Left kidney (tissue), 8 donors: ENCODE measurements around the gene SSTR3. TPM values are rescaled to one million over a fixed set of nuclear protein-coding genes. Genes with fewer than 3 reads are reported as not detected.
"Not testable (repeated sequence)": the region's sequence is repeated elsewhere in the genome, so short reads cannot be mapped to it uniquely, and the experiment has no call there.

Experiments
- DNase-seq: peaks from one replicate; pipeline ENCODE4 v3.0.0-alpha.2; 2013
- long read RNA-seq, 8 donors: transcript quantifications; one replicate each; lab custom pipeline, GENCODE V29; 2026
- polyA plus RNA-seq: library from polyadenylated mRNA; unstranded; fragments of 120-200 nt; gene quantifications from one replicate; pipeline ENCODE4 v1.2.1, GENCODE V29; 2013; ENCODE audit not compliant: insufficient read length

The SSTR3 gene
- polyA plus RNA-seq, result 0.75 TPM
- long read RNA-seq, donor 1, full-length matches to known transcripts, result 1 of 1 reads
- long read RNA-seq, donor 1, partial matches to known transcripts, result 0 of 1 reads
- long read RNA-seq, donor 1, other reads (novel, unspliced or antisense), result 0 of 1 reads
- long read RNA-seq, donor 2, result 0 reads
- long read RNA-seq, donor 3, full-length matches to known transcripts, result 1 of 1 reads
- long read RNA-seq, donor 3, partial matches to known transcripts, result 0 of 1 reads
- long read RNA-seq, donor 3, other reads (novel, unspliced or antisense), result 0 of 1 reads
- long read RNA-seq, donor 4, result 0 reads
- long read RNA-seq, donor 5, result 0 reads
- long read RNA-seq, donor 6, result 0 reads
- long read RNA-seq, donor 7, result 0 reads
- long read RNA-seq, donor 8, result 0 reads

DNA sequence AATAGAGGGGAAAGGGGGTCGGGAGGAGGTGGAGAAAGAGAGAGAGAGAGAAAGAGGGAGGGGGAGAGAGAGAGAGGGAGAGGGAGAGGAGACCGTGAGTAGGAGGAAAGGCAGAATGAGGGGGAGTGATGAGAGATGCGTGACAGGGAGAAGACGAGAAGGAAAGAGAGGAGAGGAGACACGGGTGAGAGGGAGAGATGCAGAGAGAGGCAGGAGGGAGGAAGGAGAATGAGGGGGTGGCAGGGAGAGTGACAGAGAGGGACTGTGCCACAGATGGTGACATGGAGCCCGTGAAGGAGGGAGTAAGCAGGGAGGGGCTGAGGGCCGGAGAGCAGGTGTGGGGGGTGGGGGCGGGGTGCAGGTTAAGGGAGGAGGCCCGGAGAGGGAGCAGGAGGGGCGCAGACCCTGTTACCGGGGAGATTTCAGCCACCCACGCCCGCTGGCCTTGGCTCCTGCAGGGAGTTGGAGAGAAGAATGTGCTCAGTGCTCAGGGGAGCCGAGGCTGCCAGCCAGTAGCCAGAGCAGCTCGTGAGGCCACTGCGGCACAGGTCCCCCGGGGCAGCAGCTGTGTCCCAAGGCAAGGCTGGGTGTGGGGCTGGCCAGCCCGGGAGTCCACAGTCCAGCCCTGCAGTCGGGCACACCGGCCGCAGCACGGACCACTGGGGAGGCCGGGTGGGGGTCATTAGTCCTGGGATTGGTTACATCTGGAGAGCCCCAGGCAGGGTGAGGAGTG is at the start of gene SSTR3:
SSTR3 (minus strand) TSS at position 304 of the 733 bp plus-strand sequence. CDS start 4,674 bp downstream, outside the sequence.
- DNase-seq, result no peak

DNA sequence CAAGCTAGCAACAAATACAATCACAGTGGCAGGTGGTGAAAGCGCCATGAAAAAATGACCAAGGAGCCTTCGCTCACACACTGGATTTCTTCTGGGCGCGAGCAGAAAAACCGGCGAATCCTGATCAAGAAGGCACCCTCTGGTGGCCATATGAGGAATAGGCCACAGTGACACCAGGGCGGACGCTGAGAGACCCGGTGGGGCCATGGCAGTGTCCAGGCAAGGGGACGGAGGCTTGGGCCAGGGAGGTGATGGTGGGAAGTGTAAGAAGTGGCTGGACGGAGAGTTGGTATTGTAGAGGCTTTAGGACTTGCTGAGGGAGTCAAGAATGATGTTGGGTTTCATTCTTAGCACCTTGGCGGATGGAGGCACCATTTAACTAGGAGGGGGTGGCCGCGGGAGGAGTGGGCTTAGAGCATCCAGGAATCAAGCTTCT is 48.6 kb upstream of the SSTR3 start:
- peak; percentile 55 for DNase-seq

DNA sequence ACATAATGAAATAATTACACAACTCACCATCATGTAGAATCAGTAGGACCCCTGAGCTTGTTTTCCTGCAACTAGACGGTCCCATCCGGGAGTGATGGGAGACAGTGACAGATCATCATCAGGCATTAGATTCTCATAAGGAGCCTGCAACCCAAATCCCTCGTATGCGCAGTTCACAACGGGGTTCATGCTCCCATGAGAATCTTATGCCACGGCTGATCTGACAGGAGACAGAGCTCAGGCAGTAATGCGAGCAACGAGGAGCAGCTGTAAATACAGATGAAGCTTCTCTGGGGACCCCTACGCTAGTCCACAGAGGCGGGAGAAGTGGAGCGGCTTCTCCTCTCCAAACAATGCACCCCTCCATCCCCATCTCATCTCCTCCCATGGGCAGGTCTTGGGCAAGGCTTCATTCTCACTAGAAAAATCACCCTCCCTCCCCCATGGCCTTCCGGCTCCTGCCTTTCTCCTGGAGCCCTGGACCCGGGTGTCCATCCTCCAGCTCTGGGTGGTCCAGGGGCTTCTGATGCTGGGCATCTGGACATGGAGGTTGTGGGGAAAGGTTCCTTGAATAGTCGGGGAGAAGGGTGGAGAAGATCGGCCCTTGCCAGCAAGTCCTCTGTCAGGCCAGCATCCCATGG is 48.0 kb upstream of the SSTR3 start:
- DNase-seq, result no peak

DNA sequence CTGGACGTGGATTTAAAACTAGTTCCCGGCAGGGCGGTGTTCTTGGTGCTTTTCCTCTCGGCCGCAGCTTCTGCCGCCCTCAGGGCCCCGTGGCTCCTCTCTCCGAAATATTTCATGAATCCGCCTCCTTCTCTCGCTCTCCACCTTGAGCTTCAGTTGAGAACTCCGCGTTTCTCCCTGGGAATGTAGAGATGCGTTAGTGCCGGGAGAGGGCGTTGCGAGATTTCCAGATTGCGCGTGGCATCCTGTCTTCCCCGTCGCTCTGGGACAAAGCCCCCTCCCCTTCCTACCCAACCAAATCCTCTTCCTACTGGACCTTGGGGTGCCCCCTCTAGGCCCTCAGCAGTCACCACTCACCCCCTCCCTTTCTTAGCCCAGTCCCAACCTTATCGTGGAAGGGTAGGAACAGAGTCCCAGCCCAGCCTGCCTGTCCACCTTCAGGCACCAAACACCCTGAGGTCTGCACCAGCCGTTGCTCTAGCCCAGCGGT is 47.3 kb upstream of the SSTR3 start:
- peak; percentile 50 for DNase-seq

- no peak for DNase-seq
Observed at GRCh38 chr22:37258753-37259401, 46.6 kb upstream of the SSTR3 start.

DNA sequence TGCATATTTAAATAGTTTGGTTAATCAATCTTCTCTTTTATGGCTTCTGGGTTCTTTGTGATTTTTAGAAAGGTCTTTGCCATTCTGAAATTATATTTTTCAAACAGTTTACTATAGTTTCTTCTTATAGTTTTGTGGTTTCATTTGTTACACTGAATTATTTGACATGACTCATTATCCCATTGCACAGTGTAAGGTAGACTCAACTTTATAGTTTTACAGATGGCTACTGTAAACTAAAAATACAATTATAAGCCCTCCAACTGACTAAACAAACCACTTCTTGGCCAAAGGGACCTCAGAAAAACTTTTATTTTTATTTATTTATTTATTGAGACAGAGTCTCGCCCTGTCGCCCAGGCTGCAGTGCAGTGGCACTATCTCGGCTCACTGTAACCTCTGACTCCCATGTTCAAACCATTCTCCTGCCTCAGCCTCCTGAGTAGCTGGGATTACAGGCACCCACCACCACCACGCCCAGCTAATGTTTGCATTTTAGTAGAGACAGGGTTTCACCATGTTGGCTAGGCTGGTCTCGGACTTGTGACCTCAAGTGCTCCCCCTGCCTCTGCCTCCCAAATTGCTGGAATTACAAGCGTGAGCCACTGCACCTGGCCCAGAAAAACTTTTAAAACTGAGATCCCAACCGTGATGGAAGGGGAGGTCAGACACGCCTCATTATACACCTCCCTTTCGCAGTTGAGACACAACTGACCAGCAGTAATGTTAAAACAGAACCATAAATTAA is 45.9 kb upstream of the SSTR3 start:
- DNase-seq, result no peak

DNA sequence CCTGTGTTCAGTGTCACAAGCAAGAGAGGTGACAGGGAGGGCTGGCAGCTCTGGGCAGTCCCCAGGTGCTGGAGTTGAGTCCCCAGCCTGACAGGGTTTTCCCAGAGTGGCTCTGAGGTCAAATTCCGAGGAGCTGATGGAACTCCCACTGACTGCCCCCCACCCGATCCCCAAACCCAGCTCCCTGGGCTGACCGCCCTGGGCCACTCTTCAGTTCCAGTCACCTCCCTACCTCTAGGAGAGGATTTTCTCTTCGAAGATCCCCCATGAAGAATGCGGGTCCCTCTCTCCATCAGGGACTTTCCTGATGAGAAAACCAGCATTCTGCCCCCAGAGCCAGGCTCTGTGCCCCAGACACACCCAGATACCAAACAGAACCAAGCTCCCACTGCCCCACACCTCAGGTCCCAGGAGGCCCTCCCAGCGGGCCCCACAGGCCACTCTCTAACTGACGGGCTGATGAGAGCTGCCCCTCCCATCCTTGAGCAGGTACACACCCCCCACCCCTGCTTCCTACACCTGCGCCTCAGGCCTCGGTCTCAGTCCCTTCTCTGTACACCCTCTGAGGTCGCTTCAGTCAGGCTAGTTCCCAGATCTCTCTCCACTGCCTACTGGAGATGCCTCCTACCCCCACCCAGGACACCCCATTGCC is 43.9 kb upstream of the SSTR3 start:
- DNase-seq, result no peak

DNA sequence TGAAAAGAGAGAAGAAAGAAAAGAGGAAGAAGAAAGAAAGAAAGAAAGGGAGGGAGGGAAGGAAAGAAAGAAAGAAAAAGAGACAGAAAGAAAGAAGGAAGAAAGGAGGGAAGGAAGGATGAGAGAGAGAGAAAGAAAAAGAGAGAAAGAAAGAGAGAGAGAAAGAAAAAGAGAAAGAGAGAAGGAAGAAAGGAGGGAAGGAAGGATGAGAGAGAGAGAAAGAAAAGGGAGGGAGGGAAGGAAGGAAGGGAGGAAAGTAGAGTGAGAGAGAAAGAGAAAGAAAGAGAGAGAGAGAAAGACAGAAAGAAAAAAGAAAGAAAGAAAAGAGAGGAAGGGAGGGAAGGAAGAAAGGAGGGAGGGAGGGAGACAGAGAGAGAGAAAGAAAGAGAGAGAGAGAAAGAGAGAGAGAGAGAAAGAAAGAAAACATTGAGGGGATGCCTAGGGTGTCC is 43.3 kb upstream of the SSTR3 start:
- no peak for DNase-seq

- no peak for DNase-seq
Observed at GRCh38 chr22:37254867-37255233, 42.6 kb upstream of the SSTR3 start.

DNA sequence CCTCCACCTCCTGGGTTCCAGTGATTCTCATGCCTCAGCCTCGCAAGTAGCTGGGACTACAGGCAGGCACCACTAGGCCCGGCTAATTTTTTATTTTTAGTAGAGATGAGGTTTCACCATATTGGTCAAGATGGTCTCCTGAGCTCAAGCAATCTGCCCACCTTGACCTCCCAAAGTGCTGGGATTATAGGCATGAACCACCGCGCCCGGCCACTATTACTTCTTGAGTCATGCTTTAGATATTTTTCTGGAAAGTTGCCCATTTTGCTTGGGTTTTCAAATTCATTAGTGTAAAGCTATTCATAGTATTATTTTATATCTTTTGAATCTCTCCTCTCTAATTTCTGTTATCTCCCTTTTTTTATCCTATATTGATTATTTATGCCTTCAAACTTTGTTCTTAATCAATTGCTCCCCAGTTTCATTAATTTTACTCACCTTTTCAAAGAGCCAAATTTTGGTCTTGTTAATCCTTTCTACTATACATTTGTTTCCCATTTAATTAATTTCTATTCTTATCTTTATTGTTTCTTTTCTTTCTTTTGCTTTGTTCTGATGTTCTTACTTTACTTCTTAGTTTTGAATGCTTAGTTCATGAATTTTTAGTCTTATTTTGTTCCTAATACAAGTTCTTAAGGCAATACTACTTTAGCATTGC is 42.1 kb upstream of the SSTR3 start:
- no peak for DNase-seq

- no peak for DNase-seq
Observed at GRCh38 chr22:37253126-37253660, 40.9 kb upstream of the SSTR3 start.

GRCh38 chr22:37251836-37252235 is 39.6 kb upstream of the SSTR3 start:
- not testable (repeated sequence) for DNase-seq

GRCh38 chr22:37249986-37250385 is 37.7 kb upstream of the SSTR3 start:
- DNase-seq, result no peak

DNA sequence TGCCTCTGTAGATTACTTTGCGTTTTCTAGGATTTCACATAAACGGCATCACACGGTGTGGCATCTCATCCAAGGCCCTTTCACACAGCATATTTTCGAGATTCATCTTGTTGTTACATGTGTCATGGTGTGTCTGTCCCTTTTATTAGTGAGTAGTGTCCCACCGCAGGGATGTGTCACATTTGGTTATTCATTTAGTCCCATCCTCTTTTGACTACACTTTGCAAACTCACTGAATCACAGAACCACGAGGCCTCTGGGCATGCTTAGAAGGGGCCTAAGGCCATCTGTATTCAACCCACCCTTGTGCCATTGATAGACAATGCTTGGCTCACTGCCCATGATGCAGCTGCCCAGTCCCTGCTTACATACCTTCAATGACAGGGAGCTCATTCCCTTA is 36.0 kb upstream of the SSTR3 start:
- no peak for DNase-seq

- no peak for DNase-seq
Observed at GRCh38 chr22:37245740-37246139, 33.5 kb upstream of the SSTR3 start.

DNA sequence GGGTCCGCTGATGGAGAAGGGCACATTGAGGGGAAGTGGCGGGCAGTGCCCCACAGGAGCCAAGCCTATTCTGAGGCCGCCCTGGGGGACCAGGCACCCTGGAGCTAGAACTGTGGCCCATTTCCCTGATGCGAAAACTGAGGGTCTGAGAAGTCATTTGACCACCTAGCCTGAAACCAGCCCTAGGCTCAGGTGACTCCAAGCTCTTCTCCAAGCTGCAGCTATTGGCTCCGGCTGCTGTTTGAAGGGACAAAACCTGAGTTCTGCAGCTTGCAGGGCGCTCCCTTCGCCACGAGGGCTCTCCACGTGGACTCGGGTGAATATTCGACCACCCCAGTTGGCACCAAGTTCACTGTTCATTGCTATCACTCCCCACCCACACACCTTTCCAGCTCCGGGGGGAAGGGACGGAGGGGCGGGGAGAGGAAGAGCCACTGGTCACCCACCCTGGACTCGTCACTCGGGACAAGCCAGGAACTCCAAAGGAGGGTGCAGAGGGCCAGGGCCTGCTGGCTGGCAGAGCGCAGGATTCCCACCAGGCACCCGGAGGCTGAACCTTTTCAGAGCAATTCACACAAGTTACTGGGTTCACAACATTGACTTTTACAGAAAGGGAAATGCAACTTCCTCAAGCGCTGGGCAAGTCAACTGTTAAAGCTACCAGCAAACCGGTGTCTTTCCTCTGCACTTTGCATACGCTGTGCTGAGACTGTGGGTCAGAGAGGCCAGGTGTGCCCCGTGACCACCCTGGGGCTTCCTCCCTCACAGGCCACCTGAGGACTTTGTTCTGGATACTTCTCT is 32.8 kb upstream of the SSTR3 start:
- DNase-seq, result no peak

DNA sequence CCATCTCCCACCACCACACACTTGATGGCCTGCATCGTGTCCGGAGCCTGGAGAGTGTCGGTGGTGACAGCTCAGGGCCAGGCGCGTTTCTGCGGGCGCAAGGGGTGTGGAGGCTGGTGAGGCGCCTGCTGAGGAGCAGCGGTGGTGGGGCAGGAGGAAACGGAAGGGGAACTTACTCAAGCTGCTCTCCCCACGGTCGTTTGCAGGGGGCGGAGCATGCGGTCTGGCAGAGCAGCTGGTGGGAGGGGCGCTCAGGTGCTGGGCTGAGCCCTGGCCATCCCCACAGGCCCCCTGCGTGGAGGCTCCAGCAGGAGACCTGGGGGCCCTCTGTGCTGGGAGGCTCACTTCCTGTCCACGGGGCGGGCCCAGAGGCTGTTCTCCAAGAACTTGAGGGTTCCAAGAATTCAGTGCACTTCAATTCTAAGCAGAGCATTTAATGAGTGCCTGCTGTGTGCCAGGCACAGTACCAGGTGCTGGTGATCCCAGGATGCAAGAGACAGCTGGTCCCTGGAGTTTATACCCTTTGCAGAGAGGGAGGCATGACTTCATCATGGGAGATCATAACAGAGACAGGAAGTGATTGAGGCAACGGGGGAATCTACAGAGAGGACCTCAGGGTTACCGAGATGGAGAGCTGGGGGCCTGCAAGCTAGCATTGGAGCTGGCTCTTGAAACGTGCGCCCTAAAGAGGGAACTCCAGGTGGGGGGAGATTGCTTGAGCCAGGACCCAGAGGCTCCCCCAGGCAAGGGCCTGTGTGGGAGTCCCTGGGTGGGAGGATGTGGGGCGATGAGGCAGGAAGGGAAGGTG is 32.0 kb upstream of the SSTR3 start, which contains the start of gene RAC2:
RAC2 (minus strand) TSS at position 156 of the 808 bp plus-strand sequence; CDS start at position 35, 121 bp downstream.
- DNase-seq, result no peak
